ENCODE measurements around the gene RAPSN.

- TF ChIP-seq CTCF (IDR thresholded peaks at IDR 0.05) (no peak), EZH2phosphoT487 (IDR thresholded peaks at IDR 0.05) (no peak)
Observed at GRCh38 chr11:47437746-47438418, 11.1 kb downstream of the RAPSN start.

Data from neural progenitor cell (in vitro differentiated cells).